GM18519 (cell line): Measurements from ENCODE around the gene EFNA3.

Experiments
- ATAC-seq: cut with Tn5 transposase; IDR thresholded peaks from one replicate; pipeline ENCODE4 v1.9.1; 2021; ENCODE audit warnings: mild to moderate bottlenecking, moderate library complexity; ENCODE audit not compliant: unreplicated experiment, low FRiP score

Gene EFNA3

GRCh38 chr1:155064832-155065429, 13.7 kb upstream of the EFNA3 start:
- ATAC-seq: no peak

- no peak for ATAC-seq
These were observed 11.9 kb upstream of the EFNA3 start for GRCh38 chr1:155066777-155067176.

- no peak for ATAC-seq
These were observed 10.0 kb upstream of the EFNA3 start for GRCh38 chr1:155068599-155068998.

- no peak for ATAC-seq
These were observed 9.0 kb upstream of the EFNA3 start for GRCh38 chr1:155069551-155070157.

GRCh38 chr1:155070158-155070621, 8.4 kb upstream of the EFNA3 start:
- ATAC-seq: no peak

- no peak for ATAC-seq
These were observed 7.7 kb upstream of the EFNA3 start for GRCh38 chr1:155070721-155071569.

- ATAC-seq: no peak
These were observed 6.9 kb upstream of the EFNA3 start for GRCh38 chr1:155071701-155072100.

- no peak for ATAC-seq
These were observed 5.9 kb upstream of the EFNA3 start for GRCh38 chr1:155072531-155073289.

- no peak for ATAC-seq
These were observed 5.0 kb upstream of the EFNA3 start for GRCh38 chr1:155073377-155074242.

- no peak for ATAC-seq
These were observed 3.1 kb upstream of the EFNA3 start for GRCh38 chr1:155075535-155075934.

GRCh38 chr1:155076371-155076770, 2.3 kb upstream of the EFNA3 start:
- no peak for ATAC-seq

GRCh38 chr1:155077346-155077745, 1.3 kb upstream of the EFNA3 start:
- ATAC-seq: no peak

- ATAC-seq: no peak
These were observed 735 bp upstream of the EFNA3 start for GRCh38 chr1:155077758-155078445.

- no peak for ATAC-seq
These were observed 511 bp downstream of the EFNA3 start for GRCh38 chr1:155079210-155079486.

GRCh38 chr1:155079487-155080311, 1.1 kb downstream of the EFNA3 start:
- no peak for ATAC-seq

- ATAC-seq: no peak
These were observed 1.9 kb downstream of the EFNA3 start for GRCh38 chr1:155080312-155081228.

GRCh38 chr1:155081472-155082300, 3.0 kb downstream of the EFNA3 start:
- ATAC-seq: no peak
